AG09319 (cell line): ENCODE results near the gene FTSJ3.

Experiments used
- DNase-seq: peaks from one replicate; pipeline ENCODE4 v3.0.0-alpha.2; 2010; ENCODE audit warnings: low read depth; ENCODE audit errors: extremely low read depth
- TF ChIP-seq, protein P1 (sequence below): IDR thresholded peaks from 2 replicates; pipeline ENCODE4 v1.5.1; 2011; ENCODE audit warnings: low read depth, mild to moderate bottlenecking, inconsistent platforms, low read length, moderate library complexity

FTSJ3 gene

DNA sequence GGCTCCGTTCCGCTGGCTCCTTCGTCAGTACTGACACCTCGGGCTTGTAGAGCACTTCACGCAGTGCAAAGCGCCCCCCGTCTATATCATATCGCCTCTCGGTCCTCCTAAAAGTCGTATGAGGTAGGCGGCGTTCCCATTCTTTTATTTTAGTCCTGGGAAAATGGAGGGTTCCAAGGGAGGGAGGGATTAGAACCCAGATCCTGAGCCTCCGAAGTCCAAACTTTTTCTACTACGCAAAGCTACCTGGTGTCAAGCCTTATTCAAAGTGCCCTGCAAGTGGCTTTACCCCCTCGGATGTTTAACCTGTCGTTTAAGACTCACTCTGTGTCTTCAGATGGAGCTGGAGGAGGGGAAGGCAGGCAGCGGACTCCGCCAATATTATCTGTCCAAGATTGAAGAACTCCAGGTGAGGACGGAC is 348 bp upstream of the FTSJ3 start:
- no peak for DNase-seq
- TF ChIP-seq, protein P1, sequence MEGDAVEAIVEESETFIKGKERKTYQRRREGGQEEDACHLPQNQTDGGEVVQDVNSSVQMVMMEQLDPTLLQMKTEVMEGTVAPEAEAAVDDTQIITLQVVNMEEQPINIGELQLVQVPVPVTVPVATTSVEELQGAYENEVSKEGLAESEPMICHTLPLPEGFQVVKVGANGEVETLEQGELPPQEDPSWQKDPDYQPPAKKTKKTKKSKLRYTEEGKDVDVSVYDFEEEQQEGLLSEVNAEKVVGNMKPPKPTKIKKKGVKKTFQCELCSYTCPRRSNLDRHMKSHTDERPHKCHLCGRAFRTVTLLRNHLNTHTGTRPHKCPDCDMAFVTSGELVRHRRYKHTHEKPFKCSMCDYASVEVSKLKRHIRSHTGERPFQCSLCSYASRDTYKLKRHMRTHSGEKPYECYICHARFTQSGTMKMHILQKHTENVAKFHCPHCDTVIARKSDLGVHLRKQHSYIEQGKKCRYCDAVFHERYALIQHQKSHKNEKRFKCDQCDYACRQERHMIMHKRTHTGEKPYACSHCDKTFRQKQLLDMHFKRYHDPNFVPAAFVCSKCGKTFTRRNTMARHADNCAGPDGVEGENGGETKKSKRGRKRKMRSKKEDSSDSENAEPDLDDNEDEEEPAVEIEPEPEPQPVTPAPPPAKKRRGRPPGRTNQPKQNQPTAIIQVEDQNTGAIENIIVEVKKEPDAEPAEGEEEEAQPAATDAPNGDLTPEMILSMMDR = no peak

DNA sequence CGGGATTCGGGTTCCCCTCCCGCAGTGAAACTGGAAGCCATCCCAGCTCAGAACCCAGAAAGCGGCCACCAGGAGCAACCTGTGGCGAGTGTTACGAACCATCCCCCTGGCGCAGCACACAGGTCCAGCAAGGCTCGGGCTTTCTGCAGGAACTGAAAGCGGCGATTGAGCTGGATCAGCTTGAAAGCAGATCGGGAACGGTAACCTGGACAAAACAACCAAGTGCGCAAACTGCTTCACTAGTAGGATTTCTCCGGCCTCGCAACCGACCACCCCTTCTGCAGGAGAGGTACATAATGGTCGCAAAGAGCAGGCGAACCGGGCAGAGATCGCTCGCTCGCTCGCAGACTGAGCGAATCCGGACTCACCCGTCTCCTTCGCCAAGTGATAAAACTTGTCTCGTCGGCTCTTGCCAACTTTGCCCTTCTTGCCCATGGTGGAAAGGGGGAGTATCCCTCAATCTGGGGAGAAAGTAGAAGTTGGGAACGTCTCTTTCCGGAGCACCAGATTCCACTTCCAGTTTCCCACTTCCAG is 928 bp downstream of the FTSJ3 start:
- DNase-seq = no peak

DNA sequence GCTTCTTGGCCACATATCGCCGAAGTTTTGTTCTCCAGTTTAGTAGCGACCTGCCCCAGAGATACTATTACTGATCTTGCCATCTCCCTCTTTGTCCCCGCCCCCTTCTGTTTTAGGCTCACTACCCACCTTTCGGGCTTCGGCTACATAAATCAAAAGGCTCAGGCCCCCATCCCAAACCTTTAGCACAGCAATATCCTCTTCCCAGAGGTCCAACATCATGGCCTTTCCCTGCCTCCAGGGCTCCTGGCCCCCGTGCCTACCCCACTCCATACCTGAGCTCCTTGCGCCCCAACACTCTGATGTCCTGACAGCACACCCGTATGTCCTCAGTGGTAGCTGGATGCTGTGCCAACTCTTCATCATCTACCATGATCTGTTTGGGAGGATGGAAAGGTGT is 3.1 kb downstream of the FTSJ3 start:
- no peak for DNase-seq
- TF ChIP-seq, protein P1 = no peak

More for the DNA sequence above, 928 bp downstream of the FTSJ3 start:
- TF ChIP-seq, protein P1 = no peak

DNA sequence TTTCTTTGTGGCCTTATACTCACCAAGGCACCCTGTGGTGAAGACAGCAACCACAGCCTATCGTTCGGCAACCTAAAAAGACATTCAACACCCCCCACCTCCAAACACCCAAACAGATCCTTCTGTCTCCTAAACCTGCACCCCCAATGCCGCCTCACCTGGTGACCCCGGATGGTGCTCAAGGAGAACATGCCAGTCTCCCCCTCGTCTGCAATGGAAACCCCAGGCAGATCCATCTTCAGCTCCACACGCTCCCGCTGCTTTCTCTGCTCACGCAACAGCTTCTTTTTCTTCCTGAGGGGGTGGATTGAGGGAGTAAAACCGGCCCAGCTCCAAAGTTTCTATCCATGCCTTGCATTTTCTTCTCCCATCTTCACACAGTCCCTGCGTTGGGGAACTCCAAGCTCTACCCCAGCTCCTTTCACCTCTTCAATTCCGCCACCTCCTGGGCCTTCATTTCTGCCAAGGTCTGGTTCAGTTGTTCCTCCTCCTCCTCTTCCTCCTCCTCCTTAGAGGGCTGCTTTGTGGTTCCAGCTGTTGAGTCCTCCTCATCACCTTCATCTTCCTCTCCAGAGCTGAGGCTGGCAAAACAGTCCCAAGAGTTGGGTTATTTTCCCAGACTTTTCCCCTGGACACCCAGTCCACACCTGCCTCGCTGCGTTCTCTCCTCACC is 3.7 kb downstream of the FTSJ3 start:
- TF ChIP-seq, protein P1 = no peak
- DNase-seq = no peak

DNA sequence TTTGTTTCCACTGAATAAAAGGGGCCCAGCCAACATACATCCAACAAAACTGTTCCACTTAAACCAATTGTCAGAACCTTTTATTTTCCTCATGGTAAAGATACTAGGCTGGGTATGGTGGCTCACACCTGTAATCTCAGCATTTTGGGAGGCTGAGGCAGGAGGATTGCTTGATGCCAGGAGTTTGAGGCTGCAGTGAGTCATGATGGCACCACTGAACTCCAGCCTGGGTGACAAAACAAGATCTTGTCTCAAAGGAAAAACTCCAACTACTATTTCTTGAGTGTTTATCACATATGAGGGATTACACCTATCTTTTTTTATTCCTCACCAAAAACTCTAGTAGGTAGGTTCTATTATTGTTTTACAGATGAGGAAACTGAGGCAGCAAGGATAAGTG is 4.9 kb downstream of the FTSJ3 start:
- TF ChIP-seq, protein P1 = no peak
- no peak for DNase-seq

DNA sequence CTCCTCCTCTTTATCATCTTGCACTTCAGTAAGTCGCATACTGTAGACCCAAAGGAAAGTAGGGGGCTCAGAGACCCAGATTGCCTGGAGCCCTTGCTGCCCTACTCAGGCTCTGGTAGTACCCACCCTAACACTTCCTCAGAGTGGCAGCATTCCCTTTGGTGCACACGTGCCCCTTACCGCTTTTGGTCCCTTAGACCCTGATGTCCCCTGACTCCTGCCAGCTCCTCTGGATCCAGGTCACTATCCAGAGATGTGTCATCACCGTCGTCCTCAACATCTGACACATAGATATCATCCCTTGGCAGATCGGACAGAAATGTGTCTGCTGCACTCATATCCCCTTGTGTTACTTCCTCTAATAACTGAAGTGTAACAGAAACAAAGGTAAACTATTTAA is 5.7 kb downstream of the FTSJ3 start:
- DNase-seq = no peak
- TF ChIP-seq, protein P1 = no peak

DNA sequence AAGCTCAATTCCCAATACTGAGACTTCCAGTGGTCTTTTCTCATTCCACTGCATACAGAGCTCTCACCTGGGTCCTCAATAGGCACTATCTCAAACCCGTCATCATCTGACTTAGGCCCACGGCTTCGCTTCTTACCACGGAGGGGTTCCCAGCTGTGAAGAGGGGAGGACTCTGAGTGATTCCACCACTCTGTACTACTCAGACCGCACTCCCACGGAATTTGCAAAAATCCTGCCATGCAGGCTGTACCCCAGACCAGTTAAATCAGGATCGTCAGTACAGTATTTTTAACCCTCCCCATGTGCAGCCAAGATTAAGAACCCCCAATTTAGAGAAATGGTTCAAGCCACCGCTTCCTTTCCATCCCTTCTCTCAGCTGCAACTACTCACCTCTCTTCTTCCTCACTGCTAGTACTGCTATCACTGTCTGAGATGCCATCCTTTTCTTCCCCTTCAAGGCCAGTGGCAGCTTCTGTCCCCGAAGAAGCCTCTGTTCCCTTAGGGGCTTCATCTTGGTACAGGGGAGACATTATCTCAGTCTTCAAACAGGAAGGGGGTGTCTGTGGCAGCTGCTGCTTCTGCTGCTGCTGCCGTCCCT is 6.4 kb downstream of the FTSJ3 start:
- no peak for DNase-seq
- TF ChIP-seq, protein P1 = no peak
